Glutamatergic neuron (in vitro differentiated cells): ENCODE results near the gene BMP8B. TPM values are rescaled to one million over a fixed set of nuclear protein-coding genes. Genes with fewer than 3 reads are reported as not detected.
A peak's percentile ranks its signal among the peaks of the same experiment; 100 is the strongest.

Experiments used
- DNase-seq: peaks from one replicate; pipeline ENCODE4 v3.0.0; 2022
- H3K27ac Mint-ChIP-seq: one replicate; pipeline ENCODE4 v1.8.0; 2020; ENCODE audit warnings: mild to moderate bottlenecking, mixed read lengths, inconsistent platforms; ENCODE audit not compliant: unreplicated experiment
- H3K27me3 Mint-ChIP-seq: one replicate; pipeline ENCODE4 v1.8.0; 2020; ENCODE audit warnings: mild to moderate bottlenecking, moderate library complexity, mixed read lengths, inconsistent platforms; ENCODE audit not compliant: unreplicated experiment
- H3K36me3 Mint-ChIP-seq: one replicate; pipeline ENCODE4 v1.8.0; 2020; ENCODE audit warnings: mild to moderate bottlenecking, mixed read lengths, inconsistent platforms; ENCODE audit not compliant: unreplicated experiment
- H3K4me1 Mint-ChIP-seq: one replicate; pipeline ENCODE4 v1.8.0; 2020; ENCODE audit warnings: mild to moderate bottlenecking, low read depth, mixed read lengths, inconsistent platforms; ENCODE audit not compliant: unreplicated experiment
- H3K4me3 Mint-ChIP-seq: one replicate; pipeline ENCODE4 v1.8.0; 2020; ENCODE audit warnings: mild to moderate bottlenecking, mixed read lengths, inconsistent platforms; ENCODE audit not compliant: unreplicated experiment
- H3K9me3 Mint-ChIP-seq: one replicate; pipeline ENCODE4 v1.8.0; 2020; ENCODE audit warnings: mild to moderate bottlenecking, moderate library complexity, mixed read lengths, inconsistent platforms; ENCODE audit not compliant: unreplicated experiment
- CTCF ChIP-seq: fragments of 200-600 bp; sonication (generic); IDR thresholded peaks from one replicate; pipeline ENCODE4 v1.5.0; 2021; ENCODE audit not compliant: partially characterized antibody, unreplicated experiment
- long read RNA-seq: library from polyadenylated mRNA; unstranded; transcript quantifications from one replicate; pipeline ENCODE4 v2.0.0, GENCODE V29; 2020; ENCODE audit not compliant: unreplicated experiment
- total RNA-seq: library from RNA; stranded (reverse); fragmentation: NEBNext Ultra II Directional; extraction: Animal tissue kit (Norgen Biotek cat#: 25700); gene quantifications from one replicate; pipeline ENCODE4 v1.2.1, GENCODE V29; 2021; ENCODE audit not compliant: unreplicated experiment

BMP8B gene
- 0.12 TPM for total RNA-seq
- long read RNA-seq = 0 reads

- no peaks in the 10 kb centered on the region for H3K36me3 Mint-ChIP-seq
- DNase-seq = peak; percentile 48
- H3K27me3 Mint-ChIP-seq = peaks cover 18% of the 10 kb centered on the region
- no peaks in the 10 kb centered on the region for H3K4me1 Mint-ChIP-seq
- no peak for TF ChIP-seq CTCF
- H3K9me3 Mint-ChIP-seq = no peaks in the 10 kb centered on the region
- H3K4me3 Mint-ChIP-seq = peak within 1 kb of the TSS; percentile 28
- no peak within 1 kb of the TSS for H3K27ac Mint-ChIP-seq
Observed at GRCh38 chr1:39788758-39789570, at the start of gene BMP8B. Gene BMP8B (minus strand): TSS chr1:39788865. CDS start chr1:39788485, 380 bp downstream.

GRCh38 chr1:39836595-39837110, 48.0 kb upstream of the BMP8B start:
- no peak for DNase-seq
- Mint-ChIP-seq H3K9me3 (no peaks in the 10 kb centered on the region), H3K27me3 (no peaks in the 10 kb centered on the region), H3K4me1 (peaks cover 25% of the 10 kb centered on the region), H3K36me3 (no peaks in the 10 kb centered on the region), H3K4me3 (no peak overlapping the region), H3K27ac (peak overlapping the region; percentile 12)
- no peak for TF ChIP-seq CTCF

- no peak for DNase-seq
- no peak for TF ChIP-seq CTCF
- Mint-ChIP-seq H3K9me3 (no peaks in the 10 kb centered on the region), H3K4me3 (no peak overlapping the region), H3K4me1 (peaks cover 20% of the 10 kb centered on the region), H3K36me3 (no peaks in the 10 kb centered on the region), H3K27me3 (no peaks in the 10 kb centered on the region), H3K27ac (no peak overlapping the region)
Observed at GRCh38 chr1:39835935-39836594, 47.4 kb upstream of the BMP8B start.

DNA sequence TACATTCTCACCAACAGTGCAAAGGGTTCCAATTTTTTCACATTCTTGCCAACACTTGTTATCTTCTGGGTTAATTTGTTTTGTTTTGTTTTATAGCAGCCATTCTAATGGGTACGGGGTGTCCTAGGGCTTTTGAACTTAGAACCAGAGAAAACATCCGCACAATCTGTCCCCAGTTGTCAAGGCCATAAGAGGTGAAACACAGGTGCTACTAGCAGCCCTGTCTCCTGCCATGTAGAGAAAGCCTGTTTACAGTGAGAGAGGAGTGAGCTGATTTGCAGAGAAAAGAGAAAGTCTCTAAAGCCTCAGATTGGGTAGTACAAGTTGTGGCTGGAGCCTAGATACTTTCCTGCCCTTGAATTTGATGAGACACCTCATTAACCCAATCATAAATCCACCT, 46.4 kb upstream of the BMP8B start:
- Mint-ChIP-seq H3K4me3 (no peak overlapping the region), H3K4me1 (peaks cover 16% of the 10 kb centered on the region), H3K27ac (no peak overlapping the region), H3K27me3 (no peaks in the 10 kb centered on the region), H3K36me3 (no peaks in the 10 kb centered on the region), H3K9me3 (no peaks in the 10 kb centered on the region)
- no peak for DNase-seq
- no peak for TF ChIP-seq CTCF
